Smooth muscle cell (in vitro differentiated cells): Measurements from ENCODE around the gene HJURP. TPM values are rescaled to one million over a fixed set of nuclear protein-coding genes. Genes with fewer than 3 reads are reported as not detected.

Experiments used
- DNase-seq: peaks from one replicate; lab custom pipeline; 2025; ENCODE audit not compliant: unreplicated experiment; lab: John Stamatoyannopoulos, UW
- H2AFZ ChIP-seq: fragments of 200-600 bp; sonication (generic); 2 replicates; pipeline ENCODE4 v1.6.0; 2016; ENCODE audit warnings: antibody characterized with exemption, low read depth, mild to moderate bottlenecking
- H3F3A ChIP-seq: fragments of 200-600 bp; sonication (generic); 2 replicates; pipeline ENCODE4 v1.6.0; 2017; ENCODE audit warnings: antibody characterized with exemption, low read depth
- H3K27ac ChIP-seq: fragments of 200-600 bp; sonication (generic); 2 replicates; pipeline ENCODE4 v1.5.1; 2016; ENCODE audit warnings: low read depth, mild to moderate bottlenecking
- H3K27me3 ChIP-seq: fragments of 200-600 bp; sonication (generic); 2 replicates; pipeline ENCODE4 v1.6.1; 2016; ENCODE audit warnings: low read depth, mild to moderate bottlenecking
- H3K36me3 ChIP-seq: fragments of 200-600 bp; sonication (generic); 2 replicates; pipeline ENCODE4 v1.5.1; 2016; ENCODE audit warnings: low read depth
- H3K4me1 ChIP-seq: fragments of 200-600 bp; sonication (generic); 2 replicates; pipeline ENCODE4 v1.5.1; 2016; ENCODE audit warnings: low read depth
- H3K4me2 ChIP-seq: fragments of 200-600 bp; sonication (generic); 2 replicates; pipeline ENCODE4 v1.6.0; 2016; ENCODE audit warnings: mild to moderate bottlenecking
- H3K4me3 ChIP-seq: fragments of 200-600 bp; sonication (generic); 2 replicates; pipeline ENCODE4 v1.5.1; 2016; ENCODE audit warnings: mild to moderate bottlenecking
- H3K79me2 ChIP-seq: fragments of 200-600 bp; sonication (generic); 2 replicates; pipeline ENCODE4 v1.6.0; 2016; ENCODE audit warnings: low read depth, mild to moderate bottlenecking
- H3K9ac ChIP-seq: fragments of 200-600 bp; sonication (generic); 2 replicates; pipeline ENCODE4 v1.6.0; 2016; ENCODE audit warnings: low read depth
- H3K9me3 ChIP-seq: fragments of 200-600 bp; sonication (generic); replicated peaks from 2 replicates; pipeline ENCODE4 v1.5.1; 2016; ENCODE audit warnings: low read depth
- H4K20me1 ChIP-seq: fragments of 200-600 bp; sonication (generic); 2 replicates; pipeline ENCODE4 v1.6.0; 2016; ENCODE audit warnings: low read depth
- WGBS: methylation state at CpG from one replicate; pipeline ENCODE4 v1.1.7; 2016; ENCODE audit warnings: low lambda C conversion rate; 5-methylcytosine and 5-hydroxymethylcytosine counted together
- polyA plus RNA-seq: library from polyadenylated mRNA; unstranded; fragments of >200 nt; fragmentation: Nextera tagmentation; extraction: Ambion mirVana; gene quantifications from 2 replicates; pipeline ENCODE4 v1.2.1, GENCODE V29; 2016
- total RNA-seq: library from RNA; depleted of rRNA; stranded (reverse); fragments of >200 nt; gene quantifications from 2 replicates; pipeline ENCODE4 v1.2.3, GENCODE V29; 2014
- TF ChIP-seq, protein P1 (sequence below): fragments of 200-600 bp; sonication (generic); IDR thresholded peaks from 2 replicates; pipeline ENCODE4 v1.5.1; 2017; ENCODE audit warnings: borderline replicate concordance, mild to moderate bottlenecking, antibody characterized with exemption; ENCODE audit not compliant: insufficient read depth, poor library complexity, severe bottlenecking

Gene HJURP
- total and polyA plus RNA-seq, 2 experiments from 2014 or later = 7.9 to 19.5 TPM

DNA sequence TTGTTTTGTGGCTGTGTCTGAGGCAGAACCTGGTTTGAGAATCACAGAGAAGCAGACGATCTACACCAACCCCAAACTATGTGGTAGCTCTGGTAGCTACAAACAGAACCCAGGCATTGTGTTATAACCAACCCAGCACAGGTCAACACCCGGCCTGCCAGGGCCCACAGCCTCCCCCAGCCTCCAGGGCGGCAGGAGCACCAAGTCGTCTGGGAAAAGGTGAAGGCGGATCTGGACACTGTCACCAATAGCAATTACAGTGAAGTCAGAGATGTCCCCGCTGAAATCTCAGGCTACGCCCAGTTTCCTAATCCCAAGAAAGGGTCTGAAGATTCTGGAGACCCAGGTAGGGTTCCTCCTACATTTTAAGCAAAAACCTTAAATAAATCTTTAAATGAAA, 3.6 kb downstream of the HJURP start:
- Histone ChIP-seq H2AFZ (no peak overlapping the region), H3K4me1 (peaks cover 17% of the 10 kb centered on the region), H3F3A (no peaks in the 10 kb centered on the region), H4K20me1 (no peaks in the 10 kb centered on the region), H3K36me3 (no peaks in the 10 kb centered on the region), H3K4me3 (no peak overlapping the region), H3K79me2 (peaks cover 42% of the 10 kb centered on the region), H3K9me3 (no peaks in the 10 kb centered on the region), H3K9ac (no peak overlapping the region), H3K27ac (no peak overlapping the region), H3K4me2 (no peak overlapping the region), H3K27me3 (no peaks in the 10 kb centered on the region)
- TF ChIP-seq, protein P1, sequence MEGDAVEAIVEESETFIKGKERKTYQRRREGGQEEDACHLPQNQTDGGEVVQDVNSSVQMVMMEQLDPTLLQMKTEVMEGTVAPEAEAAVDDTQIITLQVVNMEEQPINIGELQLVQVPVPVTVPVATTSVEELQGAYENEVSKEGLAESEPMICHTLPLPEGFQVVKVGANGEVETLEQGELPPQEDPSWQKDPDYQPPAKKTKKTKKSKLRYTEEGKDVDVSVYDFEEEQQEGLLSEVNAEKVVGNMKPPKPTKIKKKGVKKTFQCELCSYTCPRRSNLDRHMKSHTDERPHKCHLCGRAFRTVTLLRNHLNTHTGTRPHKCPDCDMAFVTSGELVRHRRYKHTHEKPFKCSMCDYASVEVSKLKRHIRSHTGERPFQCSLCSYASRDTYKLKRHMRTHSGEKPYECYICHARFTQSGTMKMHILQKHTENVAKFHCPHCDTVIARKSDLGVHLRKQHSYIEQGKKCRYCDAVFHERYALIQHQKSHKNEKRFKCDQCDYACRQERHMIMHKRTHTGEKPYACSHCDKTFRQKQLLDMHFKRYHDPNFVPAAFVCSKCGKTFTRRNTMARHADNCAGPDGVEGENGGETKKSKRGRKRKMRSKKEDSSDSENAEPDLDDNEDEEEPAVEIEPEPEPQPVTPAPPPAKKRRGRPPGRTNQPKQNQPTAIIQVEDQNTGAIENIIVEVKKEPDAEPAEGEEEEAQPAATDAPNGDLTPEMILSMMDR = no peak
- WGBS = 83% methylated on average over 7 of the region's 7 CpGs
- DNase-seq = no peak

DNA sequence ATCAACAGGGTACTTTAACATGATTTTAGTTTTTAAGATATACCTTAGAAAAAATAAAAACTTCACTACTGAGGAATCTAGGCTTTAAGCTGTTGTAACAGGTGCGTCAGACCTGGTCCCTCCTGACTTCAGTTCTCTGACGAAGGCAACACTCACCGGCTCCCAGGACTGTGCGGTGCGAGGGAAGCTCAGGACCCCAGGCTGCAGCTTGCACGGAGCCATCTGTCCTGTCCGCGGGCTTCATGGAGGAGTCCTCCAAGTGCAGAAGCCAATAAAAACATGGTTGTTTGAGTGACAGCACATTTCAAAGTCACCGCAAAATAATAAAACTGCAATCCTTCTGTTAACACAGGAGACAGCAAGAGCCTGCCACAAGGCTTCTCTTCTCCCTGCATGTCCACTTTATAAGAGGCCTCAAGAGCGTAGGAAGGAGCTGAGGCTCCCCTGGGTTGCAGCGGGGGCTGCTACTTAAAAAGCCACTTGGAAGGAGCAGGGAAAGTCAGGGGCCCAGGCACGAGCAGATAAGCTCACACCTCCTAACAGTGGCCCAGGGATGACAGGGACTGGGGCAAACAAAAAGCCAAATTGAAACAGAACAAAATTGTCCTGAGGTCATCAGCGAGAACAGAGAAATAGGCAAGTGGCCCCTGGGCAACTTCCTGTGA, 4.6 kb downstream of the HJURP start:
- no peak overlapping the region for H3K4me2 ChIP-seq
- H3K79me2 ChIP-seq = peaks cover 42% of the 10 kb centered on the region
- H3K4me1 ChIP-seq = peaks cover 17% of the 10 kb centered on the region
- no peak overlapping the region for H3K9ac ChIP-seq
- 95% methylated on average over 13 of the region's 13 CpGs for WGBS
- no peaks in the 10 kb centered on the region for H3K9me3 ChIP-seq
- no peak for DNase-seq
- TF ChIP-seq, protein P1 = no peak
- no peaks in the 10 kb centered on the region for H3F3A ChIP-seq
- no peaks in the 10 kb centered on the region for H3K36me3 ChIP-seq
- H3K27me3 ChIP-seq = no peaks in the 10 kb centered on the region
- H3K4me3 ChIP-seq = no peak overlapping the region
- H3K27ac ChIP-seq = no peak overlapping the region
- no peak overlapping the region for H2AFZ ChIP-seq
- H4K20me1 ChIP-seq = no peaks in the 10 kb centered on the region

DNA sequence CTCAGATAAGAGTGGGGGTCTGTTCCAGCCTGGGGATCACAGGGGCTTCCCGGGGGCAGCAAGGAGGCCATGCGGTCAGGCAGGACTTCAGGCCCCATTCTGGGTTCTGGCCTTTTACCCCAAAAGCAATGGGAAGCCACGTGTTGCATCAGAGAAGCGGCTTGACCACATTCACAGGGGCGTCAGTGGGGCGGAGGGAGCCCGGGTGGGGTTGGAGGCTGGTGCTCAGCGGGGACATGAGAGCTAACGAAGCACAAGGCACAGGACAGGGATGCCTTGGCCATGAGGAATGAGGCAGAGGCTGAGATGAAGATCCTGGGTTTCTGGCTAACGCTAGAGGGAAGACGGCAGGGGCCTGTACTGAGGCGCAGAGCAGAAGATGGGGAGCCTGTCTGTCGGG, 6.1 kb downstream of the HJURP start:
- H3K27me3 ChIP-seq = no peaks in the 10 kb centered on the region
- no peaks in the 10 kb centered on the region for H3F3A ChIP-seq
- no peak overlapping the region for H2AFZ ChIP-seq
- no peaks in the 10 kb centered on the region for H4K20me1 ChIP-seq
- H3K27ac ChIP-seq = no peak overlapping the region
- WGBS = 97% methylated on average over 13 of the region's 13 CpGs
- no peak for DNase-seq
- H3K9me3 ChIP-seq = no peaks in the 10 kb centered on the region
- TF ChIP-seq, protein P1 = no peak
- no peaks in the 10 kb centered on the region for H3K36me3 ChIP-seq
- peaks cover 14% of the 10 kb centered on the region for H3K4me1 ChIP-seq
- no peak overlapping the region for H3K4me3 ChIP-seq
- no peak overlapping the region for H3K9ac ChIP-seq
- peaks cover 33% of the 10 kb centered on the region for H3K79me2 ChIP-seq
- H3K4me2 ChIP-seq = no peak overlapping the region
